GM19023 (cell line): ENCODE measurements around the gene HS6ST3.
"Not testable (repeated sequence)": the region's sequence is repeated elsewhere in the genome, so short reads cannot be mapped to it uniquely, and the experiment has no call there.

ENCODE experiments used
- ATAC-seq: cut with Tn5 transposase; IDR thresholded peaks from one replicate; pipeline ENCODE4 v1.9.1; 2021; ENCODE audit warnings: mild to moderate bottlenecking, moderate library complexity; ENCODE audit not compliant: unreplicated experiment

Gene HS6ST3

GRCh38 chr13:96771486-96772367, 681.8 kb downstream of the HS6ST3 start:
- ATAC-seq: no peak

GRCh38 chr13:96772426-96772825, 682.5 kb downstream of the HS6ST3 start:
- no peak for ATAC-seq

- ATAC-seq: not testable (repeated sequence)
Observed at GRCh38 chr13:96778302-96778701, 688.4 kb downstream of the HS6ST3 start.

GRCh38 chr13:96779691-96780090, 689.8 kb downstream of the HS6ST3 start:
- no peak for ATAC-seq

- no peak for ATAC-seq
Observed at GRCh38 chr13:96780105-96780504, 690.2 kb downstream of the HS6ST3 start.

- ATAC-seq: no peak
Observed at GRCh38 chr13:96781141-96781540, 691.2 kb downstream of the HS6ST3 start.

- no peak for ATAC-seq
Observed at GRCh38 chr13:96782186-96782585, 692.3 kb downstream of the HS6ST3 start.

GRCh38 chr13:96783057-96783456, 693.1 kb downstream of the HS6ST3 start:
- ATAC-seq: no peak

- ATAC-seq: no peak
Observed at GRCh38 chr13:96783511-96783910, 693.6 kb downstream of the HS6ST3 start.

- ATAC-seq: no peak
Observed at GRCh38 chr13:96785986-96786385, 696.1 kb downstream of the HS6ST3 start.

GRCh38 chr13:96792188-96792587, 702.3 kb downstream of the HS6ST3 start:
- ATAC-seq: no peak

GRCh38 chr13:96792736-96793403, 703.0 kb downstream of the HS6ST3 start:
- no peak for ATAC-seq

- no peak for ATAC-seq
Observed at GRCh38 chr13:96793404-96793755, 703.5 kb downstream of the HS6ST3 start.

- ATAC-seq: no peak
Observed at GRCh38 chr13:96794669-96795068, 704.8 kb downstream of the HS6ST3 start.

GRCh38 chr13:96795670-96796069, 705.8 kb downstream of the HS6ST3 start:
- no peak for ATAC-seq

GRCh38 chr13:96796091-96796633, 706.3 kb downstream of the HS6ST3 start:
- ATAC-seq: no peak

GRCh38 chr13:96797136-96797535, 707.2 kb downstream of the HS6ST3 start:
- ATAC-seq: no peak

GRCh38 chr13:96803456-96804100, 713.7 kb downstream of the HS6ST3 start:
- no peak for ATAC-seq

- ATAC-seq: no peak
Observed at GRCh38 chr13:96804174-96804573, 714.3 kb downstream of the HS6ST3 start.

- ATAC-seq: no peak
Observed at GRCh38 chr13:96806746-96807145, 716.8 kb downstream of the HS6ST3 start.

- ATAC-seq: no peak
Observed at GRCh38 chr13:96809366-96810096, 719.6 kb downstream of the HS6ST3 start.
